ENCODE data around the gene BATF.

DNA sequence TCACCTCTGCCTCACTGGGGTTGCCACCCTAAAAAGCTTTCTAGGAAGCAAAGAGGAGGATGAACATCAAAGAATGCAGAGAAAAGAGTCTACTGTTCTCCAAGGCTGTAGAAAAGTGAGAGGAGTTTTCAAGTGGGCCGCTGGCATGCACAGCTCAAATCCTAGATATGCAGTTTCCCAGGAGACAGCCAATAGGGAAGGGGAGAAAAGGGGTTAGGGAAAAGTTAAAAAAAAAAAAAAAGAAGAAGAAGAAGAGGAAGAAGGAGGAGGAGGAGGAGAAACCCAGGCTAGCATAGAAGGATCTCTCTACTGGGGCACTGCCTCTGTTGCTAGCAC lies 682 bp downstream of the BATF start:
- TF ChIP-seq, protein P1, sequence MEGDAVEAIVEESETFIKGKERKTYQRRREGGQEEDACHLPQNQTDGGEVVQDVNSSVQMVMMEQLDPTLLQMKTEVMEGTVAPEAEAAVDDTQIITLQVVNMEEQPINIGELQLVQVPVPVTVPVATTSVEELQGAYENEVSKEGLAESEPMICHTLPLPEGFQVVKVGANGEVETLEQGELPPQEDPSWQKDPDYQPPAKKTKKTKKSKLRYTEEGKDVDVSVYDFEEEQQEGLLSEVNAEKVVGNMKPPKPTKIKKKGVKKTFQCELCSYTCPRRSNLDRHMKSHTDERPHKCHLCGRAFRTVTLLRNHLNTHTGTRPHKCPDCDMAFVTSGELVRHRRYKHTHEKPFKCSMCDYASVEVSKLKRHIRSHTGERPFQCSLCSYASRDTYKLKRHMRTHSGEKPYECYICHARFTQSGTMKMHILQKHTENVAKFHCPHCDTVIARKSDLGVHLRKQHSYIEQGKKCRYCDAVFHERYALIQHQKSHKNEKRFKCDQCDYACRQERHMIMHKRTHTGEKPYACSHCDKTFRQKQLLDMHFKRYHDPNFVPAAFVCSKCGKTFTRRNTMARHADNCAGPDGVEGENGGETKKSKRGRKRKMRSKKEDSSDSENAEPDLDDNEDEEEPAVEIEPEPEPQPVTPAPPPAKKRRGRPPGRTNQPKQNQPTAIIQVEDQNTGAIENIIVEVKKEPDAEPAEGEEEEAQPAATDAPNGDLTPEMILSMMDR (IDR thresholded peaks at IDR 0.05): no peak
- TF ChIP-seq ZFX (IDR thresholded peaks at IDR 0.05; ENCODE audit: borderline replicate concordance): no peak

All from 22Rv1 (cell line).